Loucy (cell line): ENCODE results near the gene ANO6.

Experiments
- H2AFZ ChIP-seq: fragments of 200-600 bp; sonication (generic); 2 replicates; pipeline ENCODE4 v1.6.0; 2016; ENCODE audit warnings: antibody characterized with exemption, mild to moderate bottlenecking, low read length, moderate library complexity
- H3F3A ChIP-seq: fragments of 200-600 bp; 2 replicates; pipeline ENCODE4 v1.6.0; 2016; ENCODE audit warnings: antibody characterized with exemption, low read depth, mild to moderate bottlenecking
- H3K27me3 ChIP-seq: fragments of 200-600 bp; sonication (generic); 2 replicates; pipeline ENCODE4 v1.6.1; 2014; ENCODE audit warnings: low read length, mild to moderate bottlenecking; ENCODE audit not compliant: insufficient read depth, poor library complexity, severe bottlenecking
- H3K36me3 ChIP-seq: fragments of 200-600 bp; sonication (generic); 2 replicates; pipeline ENCODE4 v1.6.1; 2016; ENCODE audit warnings: low read length; ENCODE audit not compliant: insufficient read depth
- H3K4me1 ChIP-seq: fragments of 200-600 bp; sonication (generic); 2 replicates; pipeline ENCODE4 v1.5.1; 2014; ENCODE audit warnings: low read length, mild to moderate bottlenecking; ENCODE audit not compliant: insufficient read depth, poor library complexity, severe bottlenecking
- H3K4me2 ChIP-seq: fragments of 200-600 bp; sonication (generic); 2 replicates; pipeline ENCODE4 v1.6.0; 2014; ENCODE audit warnings: antibody characterized with exemption, low read length, low read depth, mild to moderate bottlenecking; ENCODE audit not compliant: poor library complexity, severe bottlenecking
- H3K4me3 ChIP-seq: fragments of 200-600 bp; sonication (generic); 2 replicates; pipeline ENCODE4 v1.5.1; 2014; ENCODE audit warnings: low read length, mild to moderate bottlenecking, mixed read lengths; ENCODE audit not compliant: poor library complexity, severe bottlenecking
- H3K79me2 ChIP-seq: fragments of 200-600 bp; sonication (generic); 2 replicates; pipeline ENCODE4 v1.6.1; 2014; ENCODE audit warnings: low read length; ENCODE audit not compliant: insufficient read depth
- H3K9ac ChIP-seq: fragments of 200-600 bp; sonication (generic); 2 replicates; pipeline ENCODE4 v1.6.0; 2014; ENCODE audit warnings: mild to moderate bottlenecking, low read depth, low read length, moderate library complexity; ENCODE audit not compliant: poor library complexity, severe bottlenecking
- H3K9me2 ChIP-seq: fragments of 200-600 bp; sonication (generic); replicated peaks from 2 replicates; pipeline ENCODE4 v1.6.1; 2016; ENCODE audit warnings: low read depth, low read length, mixed read lengths
- H3K9me3 ChIP-seq: fragments of 200-600 bp; sonication (generic); 2 replicates; pipeline ENCODE4 v1.6.1; 2014; ENCODE audit warnings: mild to moderate bottlenecking, antibody characterized with exemption, low read length, low read depth; ENCODE audit not compliant: insufficient read depth
- H4K20me1 ChIP-seq: fragments of 200-600 bp; sonication (generic); 2 replicates; pipeline ENCODE4 v1.6.0; 2014; ENCODE audit warnings: antibody characterized with exemption, low read length, mild to moderate bottlenecking; ENCODE audit not compliant: insufficient read depth, poor library complexity, severe bottlenecking
- EZH2phosphoT487 ChIP-seq: fragments of 200-600 bp; IDR thresholded peaks from 2 replicates; pipeline ENCODE4 v1.6.1; 2018; ENCODE audit warnings: antibody characterized with exemption, mild to moderate bottlenecking, moderate library complexity, borderline replicate concordance
- TF ChIP-seq, protein P1 (sequence below): fragments of 200-600 bp; sonication (generic); conservative IDR thresholded peaks from 2 replicates; pipeline ENCODE4 v1.5.1; 2014; ENCODE audit warnings: mild to moderate bottlenecking, antibody characterized with exemption, low read length

ANO6 gene

GRCh38 chr12:45242180-45242579, 26.3 kb downstream of the ANO6 start:
- H3F3A ChIP-seq, result no peaks in the 10 kb centered on the region
- TF ChIP-seq, protein P1, sequence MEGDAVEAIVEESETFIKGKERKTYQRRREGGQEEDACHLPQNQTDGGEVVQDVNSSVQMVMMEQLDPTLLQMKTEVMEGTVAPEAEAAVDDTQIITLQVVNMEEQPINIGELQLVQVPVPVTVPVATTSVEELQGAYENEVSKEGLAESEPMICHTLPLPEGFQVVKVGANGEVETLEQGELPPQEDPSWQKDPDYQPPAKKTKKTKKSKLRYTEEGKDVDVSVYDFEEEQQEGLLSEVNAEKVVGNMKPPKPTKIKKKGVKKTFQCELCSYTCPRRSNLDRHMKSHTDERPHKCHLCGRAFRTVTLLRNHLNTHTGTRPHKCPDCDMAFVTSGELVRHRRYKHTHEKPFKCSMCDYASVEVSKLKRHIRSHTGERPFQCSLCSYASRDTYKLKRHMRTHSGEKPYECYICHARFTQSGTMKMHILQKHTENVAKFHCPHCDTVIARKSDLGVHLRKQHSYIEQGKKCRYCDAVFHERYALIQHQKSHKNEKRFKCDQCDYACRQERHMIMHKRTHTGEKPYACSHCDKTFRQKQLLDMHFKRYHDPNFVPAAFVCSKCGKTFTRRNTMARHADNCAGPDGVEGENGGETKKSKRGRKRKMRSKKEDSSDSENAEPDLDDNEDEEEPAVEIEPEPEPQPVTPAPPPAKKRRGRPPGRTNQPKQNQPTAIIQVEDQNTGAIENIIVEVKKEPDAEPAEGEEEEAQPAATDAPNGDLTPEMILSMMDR, result no peak
- TF ChIP-seq EZH2phosphoT487, result no peak
- H3K9me2 ChIP-seq, result no peaks in the 10 kb centered on the region
- H3K36me3 ChIP-seq, result no peaks in the 10 kb centered on the region
- H3K79me2 ChIP-seq, result peaks cover 41% of the 10 kb centered on the region
- H3K27me3 ChIP-seq, result no peaks in the 10 kb centered on the region
- no peaks in the 10 kb centered on the region for H3K4me1 ChIP-seq
- H3K9me3 ChIP-seq, result no peaks in the 10 kb centered on the region
- H4K20me1 ChIP-seq, result no peaks in the 10 kb centered on the region
- H3K4me3 ChIP-seq, result no peak overlapping the region
- no peak overlapping the region for H2AFZ ChIP-seq
- no peak overlapping the region for H3K4me2 ChIP-seq
- no peak overlapping the region for H3K9ac ChIP-seq

GRCh38 chr12:45243963-45244362, 28.1 kb downstream of the ANO6 start:
- H3K4me3 ChIP-seq, result no peak overlapping the region
- H3F3A ChIP-seq, result no peaks in the 10 kb centered on the region
- H4K20me1 ChIP-seq, result no peaks in the 10 kb centered on the region
- H2AFZ ChIP-seq, result no peak overlapping the region
- TF ChIP-seq, protein P1, result no peak
- no peaks in the 10 kb centered on the region for H3K9me3 ChIP-seq
- no peak overlapping the region for H3K4me2 ChIP-seq
- H3K9ac ChIP-seq, result no peak overlapping the region
- H3K9me2 ChIP-seq, result no peaks in the 10 kb centered on the region
- peaks cover 52% of the 10 kb centered on the region for H3K79me2 ChIP-seq
- no peaks in the 10 kb centered on the region for H3K36me3 ChIP-seq
- peaks cover 3% of the 10 kb centered on the region for H3K4me1 ChIP-seq
- H3K27me3 ChIP-seq, result no peaks in the 10 kb centered on the region

DNA sequence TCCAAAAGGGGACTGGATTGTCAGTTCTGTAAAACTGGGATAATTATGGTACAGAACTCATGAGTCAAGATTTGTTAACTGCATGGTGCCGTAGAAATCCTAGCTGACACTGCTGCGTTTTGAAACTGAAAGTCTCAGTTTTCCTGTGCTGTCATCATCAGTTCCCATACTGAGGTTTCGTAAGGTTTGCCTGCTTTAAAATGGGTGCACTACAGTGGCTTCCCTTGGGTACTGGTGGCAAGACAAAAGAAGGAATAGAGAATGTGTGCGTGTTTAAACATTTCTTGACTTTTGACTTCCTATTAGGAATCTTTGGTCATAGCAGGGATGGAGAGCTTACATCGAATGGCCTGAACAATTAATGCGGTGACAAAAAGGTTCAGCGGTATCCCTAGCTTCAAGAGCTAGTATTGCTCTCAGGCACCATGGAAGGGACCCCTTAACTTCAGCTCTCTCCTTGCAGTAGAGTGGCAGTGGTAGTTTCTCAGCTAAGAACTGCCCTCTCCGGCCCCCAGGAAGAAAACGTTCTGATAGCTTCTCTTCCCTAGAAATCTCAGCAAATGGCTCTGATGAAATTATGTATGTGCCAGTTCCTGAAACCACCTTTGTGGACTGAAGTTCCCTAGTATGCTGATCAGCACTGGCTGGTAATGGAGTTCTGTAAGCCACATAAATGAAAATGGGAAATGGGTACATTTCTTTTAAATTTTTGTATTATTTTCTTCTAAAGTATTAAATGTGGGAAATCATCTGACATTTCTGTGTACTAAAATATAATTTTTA, 28.9 kb downstream of the ANO6 start:
- H3K9me2 ChIP-seq, result no peaks in the 10 kb centered on the region
- H3K4me1 ChIP-seq, result peaks cover 7% of the 10 kb centered on the region
- H3K9ac ChIP-seq, result no peak overlapping the region
- TF ChIP-seq, protein P1, result no peak
- TF ChIP-seq EZH2phosphoT487, result no peak
- H2AFZ ChIP-seq, result no peak overlapping the region
- H4K20me1 ChIP-seq, result no peaks in the 10 kb centered on the region
- no peaks in the 10 kb centered on the region for H3K9me3 ChIP-seq
- H3K4me3 ChIP-seq, result no peak overlapping the region
- H3K4me2 ChIP-seq, result no peak overlapping the region
- H3K36me3 ChIP-seq, result no peaks in the 10 kb centered on the region
- no peaks in the 10 kb centered on the region for H3K27me3 ChIP-seq
- H3K79me2 ChIP-seq, result peaks cover 54% of the 10 kb centered on the region
- H3F3A ChIP-seq, result no peaks in the 10 kb centered on the region
